ENCODE measurements around the gene IDH2.

Gene IDH2

GRCh38 chr15:90064911-90065681, 37.2 kb downstream of the IDH2 start:
- DNase-seq: peak in 8 of 56 donors; percentile 14 to 51 (median 24)

GRCh38 chr15:90063770-90064247, 38.5 kb downstream of the IDH2 start:
- peak in 15 of 56 donors; percentile 15 to 58 (median 34) for DNase-seq

- peak in 5 of 56 donors; percentile 16 to 47 (median 27) for DNase-seq
Observed at GRCh38 chr15:90062973-90063769, 39.1 kb downstream of the IDH2 start.

GRCh38 chr15:90062462-90062932, 39.8 kb downstream of the IDH2 start:
- no peak for DNase-seq

- peak in 17 of 56 donors; percentile 15 to 51 (median 30) for DNase-seq
Observed at GRCh38 chr15:90062023-90062442, 40.2 kb downstream of the IDH2 start.

GRCh38 chr15:90060797-90061196, 41.5 kb downstream of the IDH2 start:
- DNase-seq: no peak

GRCh38 chr15:90059208-90059985, 42.9 kb downstream of the IDH2 start:
- DNase-seq: peak in 29 of 56 donors; percentile 24 to 71 (median 42)

- no peak for DNase-seq
Observed at GRCh38 chr15:90058775-90059174, 43.5 kb downstream of the IDH2 start.

- no peak for DNase-seq
Observed at GRCh38 chr15:90058308-90058707, 44.0 kb downstream of the IDH2 start.

- no peak for DNase-seq
Observed at GRCh38 chr15:90056529-90056928, 45.7 kb downstream of the IDH2 start.

GRCh38 chr15:90055182-90055581, 47.1 kb downstream of the IDH2 start:
- no peak for DNase-seq

- DNase-seq: no peak
Observed at GRCh38 chr15:90054618-90055097, 47.6 kb downstream of the IDH2 start.

GRCh38 chr15:90053685-90054466, 48.4 kb downstream of the IDH2 start:
- DNase-seq: no peak

- no peak for DNase-seq
Observed at GRCh38 chr15:90051874-90052273, 50.4 kb downstream of the IDH2 start.

GRCh38 chr15:90049666-90050604, 52.3 kb downstream of the IDH2 start:
- DNase-seq: peak in 20 of 56 donors; percentile 21 to 78 (median 38)

- DNase-seq: no peak
Observed at GRCh38 chr15:90049030-90049429, 53.2 kb downstream of the IDH2 start.

- DNase-seq: peak in 6 of 56 donors; percentile 21 to 67 (median 38)
Observed at GRCh38 chr15:90047956-90048575, 54.2 kb downstream of the IDH2 start.

- DNase-seq: no peak
Observed at GRCh38 chr15:90046911-90047392, 55.3 kb downstream of the IDH2 start.

Data from amygdala (tissue), 56 donors.